ENCODE data around the gene CADM3.

Gene CADM3

GRCh38 chr1:159181328-159182024, 10.1 kb downstream of the CADM3 start:
- no peak overlapping the region for H3K4me2 ChIP-seq (ENCODE audit: low read length)
- no peaks in the 10 kb centered on the region for H4K20me1 ChIP-seq (ENCODE audit: control insufficient read depth, insufficient read depth, low read depth, low read length)
- no peak overlapping the region for H3K4me3 ChIP-seq (ENCODE audit: low read length)
- H3K9me2 ChIP-seq (replicated peaks; ENCODE audit: control insufficient read depth, low read length), result no peaks in the 10 kb centered on the region
- peaks cover 2% of the 10 kb centered on the region; the same call in 1 of the 2 replicates for H3K27me3 ChIP-seq (ENCODE audit: control insufficient read depth, low read length)
- no peaks in the 10 kb centered on the region for H3K79me2 ChIP-seq (ENCODE audit: control insufficient read depth, low read length)
- no peaks in the 10 kb centered on the region for H3K4me1 ChIP-seq (ENCODE audit: control insufficient read depth, low read length)
- no peaks in the 10 kb centered on the region for H3F3A ChIP-seq (ENCODE audit: control insufficient read depth, insufficient read depth)
- H3K9me3 ChIP-seq (ENCODE audit: control insufficient read depth, insufficient read depth, low read length), result no peaks in the 10 kb centered on the region
- no peak overlapping the region for H3K27ac ChIP-seq (ENCODE audit: low read depth, low read length)
- TF ChIP-seq CTCF (IDR thresholded peaks at IDR 0.05; ENCODE audit: low read depth, low read length, poor library complexity, severe bottlenecking) (no peak), EZH2phosphoT487 (IDR thresholded peaks at IDR 0.05; ENCODE audit: borderline replicate concordance, low read length) (no peak)
- H3K36me3 ChIP-seq (ENCODE audit: control insufficient read depth, low read length), result no peaks in the 10 kb centered on the region

GRCh38 chr1:159184201-159184600, 12.8 kb downstream of the CADM3 start:
- Histone ChIP-seq H3K9me3 (ENCODE audit: control insufficient read depth, insufficient read depth, low read length) (no peaks in the 10 kb centered on the region), H3K79me2 (ENCODE audit: control insufficient read depth, low read length) (no peaks in the 10 kb centered on the region), H3K27ac (ENCODE audit: low read depth, low read length) (no peak overlapping the region), H3K9me2 (replicated peaks; ENCODE audit: control insufficient read depth, low read length) (no peaks in the 10 kb centered on the region), H4K20me1 (ENCODE audit: control insufficient read depth, insufficient read depth, low read depth, low read length) (no peaks in the 10 kb centered on the region), H3K4me3 (ENCODE audit: low read length) (no peak overlapping the region), H3K27me3 (ENCODE audit: control insufficient read depth, low read length) (peaks cover 29% of the 10 kb centered on the region), H3F3A (ENCODE audit: control insufficient read depth, insufficient read depth) (no peaks in the 10 kb centered on the region), H3K36me3 (ENCODE audit: control insufficient read depth, low read length) (no peaks in the 10 kb centered on the region), H3K4me2 (ENCODE audit: low read length) (no peak overlapping the region), H3K4me1 (ENCODE audit: control insufficient read depth, low read length) (no peaks in the 10 kb centered on the region)
- TF ChIP-seq EZH2phosphoT487 (IDR thresholded peaks at IDR 0.05; ENCODE audit: borderline replicate concordance, low read length), result no peak
- no peak for TF ChIP-seq CTCF (IDR thresholded peaks at IDR 0.05; ENCODE audit: low read depth, low read length, poor library complexity, severe bottlenecking)

GRCh38 chr1:159185121-159185520, 13.7 kb downstream of the CADM3 start:
- Histone ChIP-seq H3K4me1 (ENCODE audit: control insufficient read depth, low read length) (no peaks in the 10 kb centered on the region), H3K27me3 (ENCODE audit: control insufficient read depth, low read length) (peaks cover 38% of the 10 kb centered on the region), H3K79me2 (ENCODE audit: control insufficient read depth, low read length) (no peaks in the 10 kb centered on the region), H3K4me2 (ENCODE audit: low read length) (no peak overlapping the region), H3K4me3 (ENCODE audit: low read length) (no peak overlapping the region), H4K20me1 (ENCODE audit: control insufficient read depth, insufficient read depth, low read depth, low read length) (no peaks in the 10 kb centered on the region), H3F3A (ENCODE audit: control insufficient read depth, insufficient read depth) (no peaks in the 10 kb centered on the region), H3K36me3 (ENCODE audit: control insufficient read depth, low read length) (no peaks in the 10 kb centered on the region), H3K9me2 (replicated peaks; ENCODE audit: control insufficient read depth, low read length) (no peaks in the 10 kb centered on the region), H3K27ac (ENCODE audit: low read depth, low read length) (no peak overlapping the region), H3K9me3 (ENCODE audit: control insufficient read depth, insufficient read depth, low read length) (no peaks in the 10 kb centered on the region)
- no peak for TF ChIP-seq EZH2phosphoT487 (IDR thresholded peaks at IDR 0.05; ENCODE audit: borderline replicate concordance, low read length)
- TF ChIP-seq CTCF (IDR thresholded peaks at IDR 0.05; ENCODE audit: low read depth, low read length, poor library complexity, severe bottlenecking), result no peak

All from DOHH2 (cell line).